ENCODE data around the gene PPY.
"Not testable (repeated sequence)": the region's sequence is repeated elsewhere in the genome, so short reads cannot be mapped to it uniquely, and the experiment has no call there.

Gene PPY

DNA sequence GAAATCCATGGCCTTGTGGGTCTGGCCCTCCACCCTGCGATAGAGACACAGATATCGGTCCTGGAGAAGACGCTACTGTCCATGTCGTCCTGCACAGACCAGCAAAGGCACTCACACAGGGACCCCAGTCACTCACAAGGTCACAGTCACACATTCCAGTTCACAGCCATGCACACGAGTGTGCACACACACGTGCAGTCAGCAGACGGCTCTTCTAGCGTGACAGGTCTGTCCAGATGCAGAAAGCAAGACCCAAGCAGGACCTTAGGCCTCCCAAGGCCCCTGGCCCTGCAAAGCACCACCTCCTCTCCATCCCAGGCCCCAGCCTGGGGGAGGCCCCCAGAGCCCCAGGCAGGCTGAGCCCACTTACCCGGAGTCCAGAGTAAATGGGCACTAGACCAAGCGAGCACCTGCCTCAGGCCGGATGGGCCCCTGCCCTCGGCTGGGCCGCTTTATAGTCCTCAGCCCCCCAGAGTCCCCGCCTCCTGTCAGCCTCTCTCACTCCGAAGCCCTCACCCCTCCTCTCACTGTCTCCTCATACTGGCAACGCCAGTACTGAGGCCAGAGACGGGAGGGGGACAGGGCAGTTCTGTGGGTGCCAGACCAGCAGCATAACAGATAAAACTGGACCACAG, at the start of gene PPY:
Gene PPY, minus strand, starts transcription at position 426 of the 635 bp plus-strand sequence. CDS start 822 bp downstream, outside the sequence.
- DNase-seq, result no peak

DNA sequence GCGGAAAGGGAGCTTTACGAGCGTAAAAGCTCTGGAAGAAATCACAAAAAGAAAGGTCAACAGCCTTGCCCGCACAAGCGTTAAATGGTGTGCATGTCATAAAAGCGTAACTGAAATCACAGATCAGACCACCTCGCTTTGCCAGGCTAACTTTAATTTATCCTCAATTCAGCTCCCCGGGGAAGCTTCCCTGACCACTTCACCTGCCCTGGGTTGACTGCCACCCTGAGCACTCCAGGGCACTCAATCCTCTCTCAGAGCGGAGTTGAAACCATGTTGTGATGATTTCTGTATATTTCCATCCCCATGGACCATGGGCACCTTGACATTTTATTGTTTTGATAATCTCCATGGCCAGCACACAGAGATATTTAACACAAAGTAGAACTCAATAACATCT, 46.0 kb upstream of the PPY start:
- no peak for DNase-seq

DNA sequence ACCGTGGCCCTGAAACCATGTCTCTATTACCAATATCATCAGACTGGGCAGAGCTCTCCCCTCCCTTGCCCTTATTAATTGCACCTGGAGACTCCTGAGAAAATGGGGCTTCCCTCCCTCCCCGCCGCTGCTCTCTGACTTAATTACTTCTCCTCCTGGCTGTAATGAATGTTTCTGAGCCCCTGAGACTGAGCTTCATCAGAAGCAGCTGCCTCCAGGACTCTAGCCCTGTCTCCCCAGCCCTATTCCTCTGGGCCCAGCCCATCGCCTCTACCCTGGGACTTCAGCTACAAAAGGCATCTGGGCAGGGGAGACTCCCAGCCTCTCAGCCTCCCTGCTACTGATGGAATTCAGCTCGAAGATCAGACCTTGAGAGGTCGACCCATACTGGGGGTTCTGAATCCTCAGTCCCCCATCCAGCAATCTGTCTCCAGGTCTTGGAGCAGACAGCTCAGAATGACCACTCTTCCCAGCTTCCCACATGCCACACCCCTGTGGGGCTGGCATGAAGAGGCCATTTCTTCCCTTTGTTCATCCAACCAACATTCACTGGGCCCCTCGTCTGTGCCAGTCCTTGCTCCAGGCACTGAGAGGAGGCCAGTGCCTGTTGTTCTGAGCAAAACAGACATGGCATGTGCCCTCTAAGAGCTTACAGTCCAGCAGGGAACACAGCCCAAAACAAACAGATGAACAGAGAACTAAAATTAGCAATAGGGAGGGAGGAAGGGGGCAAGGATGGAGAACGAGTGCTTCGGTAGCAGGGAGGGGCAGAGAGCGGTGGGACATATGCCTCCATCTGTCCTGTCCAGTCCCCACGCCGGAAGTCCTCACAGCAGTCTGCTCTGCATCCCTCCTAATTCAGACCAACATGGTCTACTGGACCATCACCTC, 45.1 kb upstream of the PPY start:
- DNase-seq, result no peak

GRCh38 chr17:43986225-43986981, 44.1 kb upstream of the PPY start:
- no peak for DNase-seq

DNA sequence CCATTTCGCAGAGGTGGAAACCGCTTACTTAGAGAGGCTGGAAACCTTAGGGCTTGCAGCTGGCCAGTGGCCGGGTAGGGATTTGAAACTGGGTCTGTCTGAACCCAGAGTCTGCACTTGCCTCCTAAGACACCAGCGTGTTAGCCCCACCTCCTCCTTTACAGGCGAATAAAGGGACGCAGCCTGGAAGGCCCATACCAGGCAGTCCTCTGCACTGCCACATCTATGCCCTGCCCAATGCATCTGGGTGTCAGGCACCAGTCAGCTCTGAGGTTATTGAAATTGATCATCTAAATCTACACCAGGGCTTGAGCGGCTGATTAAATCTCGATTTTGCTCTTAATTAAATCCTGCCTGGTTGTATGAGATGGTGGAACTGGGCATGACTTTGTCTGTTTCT, 42.2 kb upstream of the PPY start:
- no peak for DNase-seq

DNA sequence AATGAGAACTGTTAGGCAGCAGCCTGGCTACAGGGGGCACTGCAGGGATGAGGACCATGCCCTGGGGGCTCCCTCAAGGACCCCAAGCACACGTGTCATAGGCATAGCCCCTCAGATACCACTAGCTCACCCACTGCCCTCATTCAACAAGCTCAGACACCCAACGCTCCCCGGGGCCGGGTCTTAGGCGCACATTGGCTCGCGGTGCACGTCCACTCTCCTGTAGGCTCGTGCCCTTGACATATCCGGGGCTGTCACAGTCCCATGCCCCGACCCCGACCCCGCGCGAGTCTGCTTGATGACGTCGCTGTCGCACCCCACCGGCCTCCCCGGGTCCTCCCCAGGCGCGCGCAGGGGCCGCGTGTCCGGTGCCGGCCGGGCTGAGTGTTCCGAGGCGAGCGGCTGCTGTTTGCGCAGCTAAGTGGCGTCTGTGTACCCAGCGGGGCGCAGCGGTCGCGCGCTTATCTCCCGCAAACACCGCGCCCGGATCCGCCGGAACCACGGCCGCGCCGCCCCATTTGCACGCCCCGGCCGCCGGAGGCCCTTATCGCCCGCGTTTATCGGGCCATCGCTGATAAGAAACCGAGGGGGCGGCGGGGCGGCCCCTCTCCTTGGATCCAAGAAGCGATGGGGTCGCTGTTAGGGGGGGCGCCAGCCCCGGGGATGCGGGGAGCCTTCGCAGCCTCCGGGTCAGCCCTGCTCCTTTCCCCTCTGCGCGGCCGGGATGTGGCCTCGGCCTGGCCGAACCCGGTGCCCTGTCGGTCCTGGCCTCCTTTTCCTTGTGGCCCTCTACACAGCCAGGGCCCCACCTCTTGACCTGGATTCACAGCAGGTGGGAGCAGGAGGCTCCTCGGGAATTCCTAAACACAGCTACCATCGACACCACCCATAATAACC, 41.5 kb upstream of the PPY start:
- DNase-seq, result no peak

DNA sequence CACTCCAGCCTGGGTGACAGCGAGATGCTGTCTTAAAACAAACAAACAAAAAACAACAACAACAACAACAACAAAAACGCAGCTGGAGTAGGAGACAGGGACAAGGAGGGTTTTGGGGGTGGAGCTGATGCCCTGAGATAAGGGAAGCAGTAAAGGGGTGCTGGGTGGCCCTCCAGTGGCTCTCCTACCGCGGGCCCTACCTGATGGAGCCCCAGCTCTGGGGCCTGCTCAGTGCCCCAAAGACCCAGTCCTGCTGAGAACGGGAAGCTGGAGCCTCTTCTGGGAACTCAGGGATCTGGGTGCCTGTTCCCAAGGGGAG, 40.9 kb upstream of the PPY start:
- no peak for DNase-seq

DNA sequence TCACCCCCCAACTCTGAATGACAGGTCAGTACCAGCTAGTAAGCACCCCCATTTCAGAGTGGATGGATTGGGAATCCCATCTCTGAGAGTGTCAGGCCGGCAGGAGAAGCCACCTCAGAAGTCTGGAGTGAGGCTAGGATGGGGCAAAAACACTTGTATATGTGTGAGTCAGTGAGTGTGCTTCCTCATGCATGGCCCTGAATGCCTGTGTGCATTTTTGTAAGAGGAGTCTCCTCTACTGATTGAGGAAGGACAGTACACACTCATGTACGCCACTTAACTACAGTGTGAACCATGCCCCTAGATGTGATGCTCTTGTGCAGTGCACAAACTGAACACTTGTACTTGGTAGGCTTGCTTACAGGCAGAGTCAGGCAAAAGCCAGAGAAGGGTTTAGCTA, 39.9 kb upstream of the PPY start:
- no peak for DNase-seq

DNA sequence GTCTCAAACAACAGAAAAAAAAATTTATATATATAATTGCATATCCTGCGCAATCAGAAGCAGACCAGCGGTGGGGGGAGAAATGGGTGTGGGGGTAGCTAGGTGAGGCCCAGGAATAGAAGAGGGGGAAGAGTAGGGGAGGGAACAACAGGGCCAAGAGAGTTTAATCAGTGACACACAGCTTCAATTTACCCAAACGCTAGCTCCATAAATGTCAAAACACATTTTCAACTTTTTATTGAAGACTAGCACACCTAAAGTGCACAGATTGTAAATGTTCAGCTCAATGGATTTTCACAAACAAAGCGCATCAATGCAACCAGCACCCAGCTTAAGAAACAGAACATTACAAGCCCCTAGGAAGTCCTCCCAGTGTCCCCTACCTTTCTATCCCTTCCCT, 37.4 kb upstream of the PPY start:
- no peak for DNase-seq

GRCh38 chr17:43979011-43979410, 36.7 kb upstream of the PPY start:
- DNase-seq, result no peak

DNA sequence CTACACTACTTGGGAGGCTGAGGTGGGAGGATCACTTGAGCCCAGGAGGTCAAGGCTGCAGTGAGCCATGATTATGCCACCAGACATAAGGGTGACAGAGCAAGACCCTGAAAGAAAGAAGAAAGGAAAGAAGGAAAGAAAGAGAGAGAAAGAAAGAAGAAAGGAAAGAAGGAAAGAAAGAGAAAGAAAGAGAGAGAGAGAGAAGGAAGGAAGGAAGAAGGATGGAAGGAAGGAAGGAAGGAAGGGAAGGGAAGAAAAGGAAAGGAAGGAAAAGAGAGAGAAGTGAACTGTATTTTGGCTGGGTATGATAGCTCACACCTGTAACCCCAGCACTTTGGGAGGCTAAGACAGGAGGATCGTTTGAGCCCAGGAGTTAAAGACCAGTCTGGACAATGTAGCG, 35.8 kb upstream of the PPY start:
- no peak for DNase-seq

DNA sequence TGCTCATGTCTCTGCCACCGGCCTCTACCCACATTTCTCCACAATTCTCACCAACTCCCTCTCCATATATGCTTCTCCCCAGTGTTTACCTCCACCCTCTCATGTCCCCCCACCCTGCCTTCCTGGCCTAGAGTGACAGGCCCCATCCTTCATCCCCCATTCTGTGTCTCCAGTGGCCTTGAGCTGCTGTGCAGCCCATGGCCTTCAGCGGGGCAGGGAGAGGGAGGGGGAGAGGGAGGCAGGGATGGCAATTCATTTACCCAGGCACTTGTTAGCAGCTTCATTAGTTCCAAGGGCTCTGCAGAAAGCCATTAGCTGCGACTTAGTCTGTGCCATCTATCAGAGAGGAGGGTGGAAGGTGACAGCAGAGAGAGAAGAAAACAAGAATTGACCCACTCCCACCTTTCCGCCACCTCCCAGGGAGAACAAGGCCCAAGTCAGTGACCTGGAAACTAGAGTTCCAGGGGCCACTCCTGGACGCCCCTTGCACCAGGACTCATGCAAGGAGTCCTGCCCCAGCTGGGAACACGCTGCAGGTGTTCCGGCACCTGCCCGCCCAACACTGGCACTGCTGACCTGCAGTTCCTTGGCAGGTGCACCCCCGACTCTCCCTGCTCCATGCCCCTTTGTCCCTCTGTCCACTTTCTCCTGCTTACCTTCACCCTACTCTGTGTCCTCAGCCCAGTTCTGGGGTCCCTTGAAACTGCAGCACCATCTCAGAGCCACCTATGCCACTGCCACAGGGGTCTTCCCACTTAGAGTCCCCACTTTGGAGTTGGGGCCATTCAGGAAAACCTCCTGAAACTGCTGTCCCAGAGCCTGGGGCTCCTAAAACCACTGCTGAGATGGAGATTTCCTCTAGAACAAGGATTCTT, 34.9 kb upstream of the PPY start:
- DNase-seq, result no peak

GRCh38 chr17:43975898-43976297, 33.6 kb upstream of the PPY start:
- no peak for DNase-seq

DNA sequence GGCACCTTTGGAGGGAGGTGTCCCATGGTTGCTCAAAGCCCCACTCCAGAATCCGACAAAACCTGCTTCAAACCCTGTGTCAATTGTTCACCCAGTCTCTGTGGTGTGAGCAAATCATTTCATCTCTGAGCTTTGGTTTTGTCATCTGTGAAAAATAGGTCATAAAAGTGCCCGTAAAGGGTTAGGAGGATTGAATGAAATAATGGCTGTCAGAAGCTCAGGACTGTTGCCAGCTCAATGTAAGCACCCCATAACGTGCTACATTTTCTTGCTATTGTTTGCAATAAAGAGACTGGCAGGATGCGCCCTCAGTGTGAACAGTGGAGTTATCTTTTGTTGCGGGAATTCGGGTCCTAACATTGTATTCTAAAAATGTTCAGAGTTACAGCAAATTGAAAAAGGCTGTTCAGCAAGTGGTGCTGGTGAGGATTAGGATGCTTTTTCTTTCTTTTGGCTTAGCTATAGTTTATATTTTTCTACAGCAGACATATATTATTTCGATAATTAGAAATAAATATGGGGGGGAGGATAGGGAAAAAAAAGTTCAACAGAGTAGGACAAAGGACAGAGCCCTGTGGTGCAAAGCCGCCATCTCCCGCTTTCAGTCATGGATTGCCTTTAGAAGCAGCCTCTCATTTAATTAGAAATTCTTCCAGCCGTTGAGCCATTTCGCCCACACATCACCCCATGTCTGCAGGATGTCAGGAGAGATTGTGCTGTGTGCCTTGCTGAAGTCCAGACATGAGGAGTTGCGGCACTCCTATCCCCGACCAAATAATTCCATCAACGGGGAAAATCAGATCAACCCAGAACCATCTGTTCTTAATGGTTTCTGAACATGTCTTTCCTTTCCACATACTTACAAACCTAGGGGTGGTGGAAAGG, 32.3 kb upstream of the PPY start:
- DNase-seq, result no peak

- DNase-seq, result not testable (repeated sequence)
These were observed 30.4 kb upstream of the PPY start for GRCh38 chr17:43972444-43973212.

DNA sequence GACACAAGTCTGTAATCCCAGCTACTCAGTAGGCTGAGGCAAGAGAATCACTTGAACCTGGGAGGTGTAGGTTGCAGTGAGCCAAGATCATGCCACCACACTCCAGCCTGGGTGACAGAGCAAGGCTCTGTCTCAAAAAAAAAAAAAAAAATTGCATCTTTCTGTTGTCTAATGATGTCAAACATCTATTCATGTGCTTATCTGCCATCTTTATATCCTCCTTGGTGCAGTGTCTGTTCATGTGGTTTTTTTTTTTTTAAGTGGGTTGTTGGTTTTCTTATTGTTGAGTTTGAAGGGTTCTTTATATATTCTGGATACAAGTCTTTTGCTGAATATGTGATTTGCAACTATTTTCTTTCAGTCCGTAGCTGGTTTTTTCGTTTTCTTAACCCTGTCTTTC, 29.2 kb upstream of the PPY start:
- not testable (repeated sequence) for DNase-seq

DNA sequence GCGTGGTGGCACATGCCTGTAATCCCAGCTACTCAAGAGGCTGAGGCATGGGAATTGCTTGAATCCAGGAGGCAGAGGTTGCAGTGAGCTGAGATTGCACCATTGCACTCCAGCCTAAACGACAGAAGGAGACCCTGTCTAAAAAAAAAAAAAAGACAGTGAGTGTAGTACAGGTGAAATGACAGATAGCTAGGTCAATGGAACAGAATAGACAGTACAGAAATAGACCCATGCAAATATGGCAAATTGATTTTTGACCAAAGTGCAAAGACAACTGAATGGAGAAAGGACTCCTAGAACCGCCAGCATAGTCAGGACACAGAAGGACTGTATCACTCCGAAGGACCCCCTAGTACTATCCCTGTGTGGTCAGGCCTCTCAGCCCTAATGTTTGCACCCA, 28.1 kb upstream of the PPY start:
- no peak for DNase-seq

DNA sequence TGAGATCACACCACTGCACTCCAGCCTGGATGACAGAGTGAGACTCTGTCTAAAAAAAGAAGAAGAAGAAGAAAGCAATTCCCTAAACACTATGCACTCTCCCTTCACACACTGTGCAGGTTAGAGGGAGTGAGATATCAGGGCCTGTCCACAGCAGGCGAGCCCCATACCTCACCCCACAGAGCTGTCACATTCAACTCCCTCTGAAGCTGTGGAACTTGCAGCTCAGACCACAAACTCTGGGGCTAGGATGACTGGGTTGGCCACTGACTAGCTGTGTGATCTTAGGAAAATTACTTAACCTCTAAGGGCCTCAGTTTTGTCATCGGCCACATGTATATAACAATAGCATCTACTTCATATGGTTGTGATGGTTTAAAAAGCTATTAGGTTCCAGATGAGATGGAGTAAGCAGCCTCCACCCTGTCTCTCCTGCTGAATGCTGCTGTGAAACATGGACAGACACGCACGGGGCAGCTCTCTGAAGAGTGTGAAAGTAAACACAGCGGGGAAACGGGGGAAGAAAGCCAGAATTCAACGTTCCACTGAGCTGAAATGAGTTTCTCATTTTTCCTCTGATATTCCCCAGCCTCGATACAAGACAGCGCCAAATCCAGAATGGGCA, 25.1 kb upstream of the PPY start:
- DNase-seq, result no peak

GRCh38 chr17:43966276-43966675, 24.0 kb upstream of the PPY start:
- DNase-seq, result no peak

Measured in stimulated activated CD4-positive, alpha-beta T cell treated with anti-CD3 and anti-CD28 coated beads, Interleukin-4, amount 100 ng/mL, for 24 hours (primary cell).